GM18868 (cell line): ENCODE measurements around the gene RNF157.
A peak's percentile ranks its signal among the peaks of the same experiment; 100 is the strongest.
"Not testable (repeated sequence)": the region's sequence is repeated elsewhere in the genome, so short reads cannot be mapped to it uniquely, and the experiment has no call there.

Experiments
- ATAC-seq: cut with Tn5 transposase; IDR thresholded peaks from one replicate; pipeline ENCODE4 v1.9.1; 2021; ENCODE audit warnings: mild to moderate bottlenecking, moderate library complexity; ENCODE audit not compliant: unreplicated experiment

RNF157 gene

DNA sequence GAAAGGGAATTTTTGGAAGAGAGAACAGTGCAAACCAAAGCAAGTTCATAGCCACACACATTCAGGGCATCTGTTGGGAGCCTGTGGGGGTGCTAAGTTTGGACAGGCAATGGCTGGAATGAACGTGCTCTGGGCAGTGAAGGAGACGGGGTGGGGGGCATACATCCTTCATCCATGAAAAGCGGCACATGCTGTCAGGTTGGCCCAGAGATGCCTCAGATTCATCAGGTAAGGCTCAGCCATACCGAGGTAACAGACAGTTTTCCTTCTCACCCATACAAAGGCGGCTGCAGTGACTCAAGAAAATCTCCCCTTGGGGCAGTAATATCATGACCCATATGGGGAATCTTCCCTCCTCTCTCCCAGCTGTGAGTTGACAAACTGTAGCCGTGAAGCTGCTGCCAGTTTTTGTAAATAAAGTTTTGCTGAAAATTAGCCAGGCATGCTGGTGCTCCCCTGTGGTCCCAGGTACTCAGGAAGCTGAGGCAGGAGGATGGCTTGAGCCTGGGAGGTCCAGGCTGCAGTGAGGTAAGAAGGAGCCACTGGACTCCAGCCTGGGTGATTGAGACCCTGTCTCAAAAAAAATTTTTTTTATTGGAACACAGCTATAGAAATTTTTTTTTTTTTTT, 15.6 kb upstream of the RNF157 start:
- no peak for ATAC-seq

DNA sequence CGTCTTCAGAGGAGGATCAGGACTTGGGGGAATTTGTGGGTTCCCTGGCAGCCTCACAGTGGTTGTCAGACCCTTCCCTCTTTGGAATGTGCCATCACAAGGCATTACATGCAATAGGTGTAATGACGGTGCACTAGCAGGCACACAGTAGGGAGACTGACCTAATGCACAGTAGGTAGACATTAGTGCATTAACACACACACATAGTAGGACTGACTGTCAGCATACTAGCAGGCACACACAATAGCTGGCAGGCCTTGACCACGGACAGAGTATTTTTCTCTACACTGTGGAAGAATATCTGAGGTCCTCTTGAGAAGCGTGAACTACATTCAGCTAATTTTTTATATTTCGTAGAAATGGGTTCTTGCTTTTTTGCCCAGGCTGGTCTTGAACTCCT, 14.0 kb upstream of the RNF157 start:
- ATAC-seq = no peak

DNA sequence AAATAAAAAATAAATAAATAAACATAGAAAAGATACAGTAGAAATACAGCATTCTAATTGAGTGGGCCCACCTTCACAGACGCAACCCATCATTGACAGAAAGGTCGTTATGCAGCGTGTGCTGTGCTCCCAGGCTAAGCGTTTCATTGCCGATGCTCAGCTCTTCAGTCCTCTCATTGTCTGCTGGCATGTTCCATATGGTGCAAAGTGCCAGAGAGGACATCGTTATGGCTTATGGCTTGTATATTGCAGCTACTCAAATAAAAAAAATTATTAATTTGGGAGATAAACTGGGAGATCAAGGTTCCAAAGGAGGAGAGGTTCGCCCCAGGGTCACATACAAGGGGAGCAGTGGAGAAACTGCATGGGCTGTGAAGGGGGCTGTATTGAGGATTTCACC, 13.5 kb upstream of the RNF157 start:
- ATAC-seq = no peak

DNA sequence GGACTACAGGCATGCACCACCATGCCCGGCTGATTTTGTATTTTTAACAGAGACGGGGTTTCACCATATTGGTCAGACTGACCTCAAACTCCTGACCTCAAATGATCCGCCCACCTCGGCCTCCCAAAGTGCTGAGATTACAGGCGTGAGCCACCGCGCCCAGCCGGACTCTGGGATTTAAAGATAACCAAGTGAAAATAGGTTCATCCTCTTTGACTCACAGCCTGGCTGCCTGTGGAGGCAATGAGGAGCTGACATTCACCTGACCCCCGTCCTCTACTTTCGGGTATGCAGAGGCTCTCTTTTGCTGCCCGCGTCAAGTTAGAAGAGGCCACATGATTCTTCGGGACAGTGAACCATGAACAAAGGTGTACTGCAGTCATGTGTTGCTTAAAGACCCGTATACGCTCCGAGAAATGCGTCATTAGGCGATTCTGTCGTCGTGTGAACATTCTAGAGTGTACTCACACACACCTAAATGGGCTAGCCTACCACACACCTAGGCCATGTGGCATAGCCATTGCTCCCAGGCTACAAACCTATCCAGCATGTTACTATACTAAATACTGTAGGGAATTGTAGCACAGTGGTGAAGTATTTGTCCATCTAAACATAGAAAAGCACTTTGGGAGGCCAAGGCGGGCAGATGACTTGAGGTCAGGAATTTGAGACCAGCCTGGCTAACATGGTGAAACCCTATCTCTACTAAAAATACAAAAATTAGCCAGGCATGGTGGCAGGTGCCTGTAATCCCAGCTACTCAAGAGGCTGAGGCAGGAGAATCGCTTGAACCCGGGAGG, 12.9 kb upstream of the RNF157 start:
- ATAC-seq = not testable (repeated sequence)

DNA sequence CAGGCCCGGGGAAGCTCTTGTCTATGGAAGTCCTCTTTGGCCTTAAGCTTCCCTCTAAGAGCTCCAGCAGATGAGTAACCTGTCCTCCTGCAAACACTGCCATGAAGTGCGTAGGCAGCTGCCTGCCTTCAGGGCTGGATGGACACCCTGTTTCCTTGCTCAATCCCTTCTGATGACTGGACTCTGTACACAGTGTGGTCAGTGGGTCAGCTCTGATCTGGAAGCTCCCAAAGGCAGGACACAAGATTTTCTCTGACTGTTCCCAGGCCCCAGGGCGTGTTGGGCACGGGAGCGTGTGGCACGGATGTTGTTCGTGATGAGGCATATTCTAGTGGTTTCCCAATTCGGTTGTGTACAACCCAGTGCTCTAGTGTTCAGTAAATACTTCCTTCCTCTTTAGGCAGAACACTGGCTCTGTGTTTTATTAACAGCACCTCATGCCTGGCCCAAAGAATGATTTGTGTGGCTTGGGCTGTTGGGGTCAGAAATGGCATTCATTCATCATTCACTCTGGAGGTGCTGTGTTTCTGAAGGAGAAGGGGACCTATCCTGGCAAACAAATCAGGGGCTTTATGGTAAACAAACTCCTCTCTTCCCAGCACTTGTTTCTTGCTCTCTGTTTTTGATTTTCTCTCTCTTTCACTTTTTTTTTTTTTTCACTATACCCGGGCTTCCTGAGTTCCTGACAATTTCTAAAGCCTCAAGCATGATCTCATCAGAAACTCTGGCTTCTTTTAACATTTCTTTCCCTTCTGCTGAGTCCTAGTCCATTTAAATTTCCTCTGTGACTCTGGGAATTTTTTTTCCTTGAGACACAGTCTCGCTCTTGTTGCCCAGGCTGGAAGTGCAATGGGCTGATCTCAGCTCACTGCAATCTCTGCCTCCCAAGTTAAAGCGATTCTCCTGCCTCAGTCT, 12.0 kb upstream of the RNF157 start:
- no peak for ATAC-seq

DNA sequence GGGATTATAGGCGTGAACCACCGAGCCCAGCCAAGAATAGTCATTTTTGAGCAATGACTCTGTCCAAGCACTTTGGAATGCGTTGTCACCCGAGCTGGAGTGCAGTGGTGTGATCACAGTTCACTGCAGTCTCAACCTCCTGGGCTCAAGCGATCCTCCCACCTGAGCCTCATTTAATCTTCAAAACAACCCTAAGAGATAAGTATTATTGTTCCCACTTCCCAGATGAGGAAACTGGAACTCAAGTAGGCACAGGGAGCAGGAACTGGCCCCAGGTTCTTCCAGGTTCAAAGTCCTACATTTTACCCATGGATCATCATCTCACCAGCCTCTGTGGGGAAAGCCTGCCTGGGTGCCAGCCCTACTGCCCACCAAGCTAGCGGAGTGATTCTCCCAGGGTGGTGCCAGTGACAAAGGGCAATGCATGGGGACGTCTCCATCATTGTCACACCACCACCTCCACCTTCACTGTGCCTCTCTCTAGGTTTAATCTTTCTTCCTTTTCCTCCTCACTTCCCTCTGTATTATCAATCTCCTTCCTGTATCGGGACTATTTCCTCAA, 11.3 kb upstream of the RNF157 start:
- no peak for ATAC-seq

DNA sequence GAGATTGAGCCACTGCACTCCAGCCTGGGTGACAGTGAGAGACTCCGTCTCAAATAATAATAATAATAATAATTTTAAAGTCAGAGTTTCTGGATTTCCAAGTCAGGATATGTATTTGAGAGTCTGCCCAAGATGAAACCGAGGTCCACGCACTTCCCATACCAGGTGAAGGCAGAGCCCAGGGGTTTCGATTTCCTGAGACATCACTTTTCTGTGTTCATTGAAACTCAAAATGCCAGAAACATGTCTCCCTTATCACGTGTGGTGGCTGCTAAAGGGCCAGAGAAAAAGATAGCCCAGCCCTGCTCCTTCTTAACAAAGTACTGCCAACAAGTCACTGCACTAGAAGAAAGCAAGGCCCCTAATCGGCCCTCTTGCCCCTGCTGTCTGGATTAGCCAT, 9.8 kb upstream of the RNF157 start:
- no peak for ATAC-seq

DNA sequence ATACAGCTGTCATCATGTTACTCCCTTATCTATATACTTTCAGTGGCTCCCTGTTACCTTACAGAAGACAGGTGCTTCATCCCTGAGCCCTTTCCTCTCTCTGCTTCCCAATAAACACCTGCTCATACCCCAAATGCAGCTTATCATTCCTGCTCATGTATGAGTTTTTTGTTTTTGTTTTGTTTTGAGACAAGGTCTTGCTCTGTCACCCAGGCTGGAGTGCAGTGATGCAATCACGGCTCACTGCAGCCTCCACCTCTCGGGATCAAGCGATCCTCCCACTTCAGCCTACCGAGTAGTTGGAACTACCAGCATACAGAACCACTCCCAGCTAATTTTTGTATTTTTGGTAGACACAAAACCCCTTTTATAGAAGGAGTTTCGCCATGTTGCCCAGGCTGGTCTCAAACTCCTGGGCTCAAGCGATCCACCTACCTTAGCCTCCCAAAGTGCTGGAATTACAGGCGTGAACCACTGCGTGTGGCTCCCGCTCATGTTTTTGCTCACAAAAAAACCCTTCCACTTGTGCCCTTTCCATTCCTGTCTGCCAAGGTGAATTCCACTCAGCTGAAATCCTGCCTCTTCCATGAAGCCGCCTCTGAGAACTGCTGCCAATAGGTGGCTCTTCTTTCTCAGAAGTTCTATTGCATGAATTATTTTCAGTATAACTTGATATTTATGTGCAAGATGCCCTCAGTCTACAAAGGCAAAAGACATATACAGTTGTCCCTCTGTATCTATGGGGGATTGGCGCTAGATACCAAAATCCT, 7.9 kb upstream of the RNF157 start:
- ATAC-seq = no peak

DNA sequence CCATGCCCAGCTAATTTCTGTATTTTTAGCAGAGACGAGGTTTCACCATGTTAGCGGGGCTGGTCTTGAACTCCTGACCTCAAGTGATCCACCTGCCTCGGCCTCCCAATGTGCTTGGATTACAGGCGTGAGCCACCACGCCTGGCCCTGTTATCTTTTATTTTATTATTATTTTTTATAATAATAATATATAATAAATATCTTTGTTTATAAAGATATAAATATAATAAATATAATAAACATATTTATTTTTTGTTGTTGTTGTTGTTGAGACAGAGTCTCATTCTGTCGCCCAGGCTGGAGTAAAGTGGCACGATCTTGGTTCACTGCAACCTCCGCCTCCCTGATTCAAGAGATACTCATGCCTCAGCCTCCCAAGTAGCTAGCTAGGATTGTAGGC, 7.0 kb upstream of the RNF157 start:
- no peak for ATAC-seq

DNA sequence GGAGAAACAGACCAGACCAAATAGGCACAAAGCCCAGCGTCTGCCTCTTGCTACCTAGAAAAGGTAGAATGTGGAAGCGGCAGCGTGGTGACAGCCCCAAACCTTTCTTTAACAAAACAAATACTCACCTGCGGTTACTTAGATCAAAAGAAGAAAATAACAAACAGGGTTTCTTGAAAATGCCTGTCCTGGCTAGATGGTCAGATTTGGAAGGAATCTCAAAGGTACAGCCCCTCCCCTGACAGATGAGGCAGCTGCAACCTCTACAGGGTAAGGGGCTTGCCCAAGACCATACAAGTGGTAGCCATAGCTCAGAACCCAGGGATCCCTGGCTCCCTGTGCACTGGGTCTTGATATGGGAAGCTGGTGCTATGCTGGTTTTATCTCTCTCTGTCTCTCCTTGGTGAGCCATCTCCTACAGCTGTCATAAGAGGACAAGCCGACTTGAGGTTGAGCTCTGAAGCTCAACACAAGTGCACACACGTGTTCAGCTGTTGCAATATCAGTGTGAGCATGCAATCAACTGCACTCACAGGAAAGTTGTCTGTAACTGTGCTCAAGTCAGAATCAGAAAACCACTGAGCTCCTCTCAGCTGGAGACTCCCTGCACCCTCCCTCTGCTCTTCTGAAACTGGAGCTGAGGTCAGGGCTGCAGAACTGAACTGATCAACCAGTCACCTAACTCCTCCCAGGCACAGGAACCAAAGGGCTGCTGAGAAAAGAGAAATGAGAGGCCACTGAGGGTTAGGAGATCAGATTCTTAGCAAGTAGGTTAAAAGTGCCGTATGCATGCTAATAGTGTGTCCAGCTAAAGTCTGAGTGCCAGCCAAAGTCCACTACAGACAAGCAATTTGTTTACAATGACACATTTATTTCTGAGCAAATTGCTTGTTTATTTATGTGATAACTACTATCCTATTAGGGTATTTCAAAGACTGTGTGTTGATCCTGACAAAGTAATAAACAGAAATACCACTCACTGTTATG, 6.1 kb upstream of the RNF157 start:
- peak; percentile 90 for ATAC-seq

DNA sequence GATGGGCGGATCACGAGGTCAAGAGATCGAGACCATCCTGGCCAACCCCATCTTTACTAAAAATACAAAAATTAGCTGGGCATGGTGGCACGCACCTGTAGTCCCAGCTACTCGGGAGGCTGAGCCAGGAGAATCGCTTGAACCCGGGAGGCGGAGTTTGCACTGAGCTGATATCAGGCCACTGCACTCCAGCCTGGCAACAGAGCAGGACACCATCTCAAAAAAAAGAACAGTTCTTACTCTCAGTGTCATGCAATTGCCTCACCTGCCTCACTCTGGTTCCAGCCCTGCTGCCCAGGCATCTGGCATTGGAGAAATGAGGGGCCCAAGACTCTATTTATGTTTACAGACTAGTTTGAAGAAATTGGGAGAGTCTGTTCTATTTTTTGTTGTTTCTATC, 4.4 kb upstream of the RNF157 start:
- not testable (repeated sequence) for ATAC-seq

DNA sequence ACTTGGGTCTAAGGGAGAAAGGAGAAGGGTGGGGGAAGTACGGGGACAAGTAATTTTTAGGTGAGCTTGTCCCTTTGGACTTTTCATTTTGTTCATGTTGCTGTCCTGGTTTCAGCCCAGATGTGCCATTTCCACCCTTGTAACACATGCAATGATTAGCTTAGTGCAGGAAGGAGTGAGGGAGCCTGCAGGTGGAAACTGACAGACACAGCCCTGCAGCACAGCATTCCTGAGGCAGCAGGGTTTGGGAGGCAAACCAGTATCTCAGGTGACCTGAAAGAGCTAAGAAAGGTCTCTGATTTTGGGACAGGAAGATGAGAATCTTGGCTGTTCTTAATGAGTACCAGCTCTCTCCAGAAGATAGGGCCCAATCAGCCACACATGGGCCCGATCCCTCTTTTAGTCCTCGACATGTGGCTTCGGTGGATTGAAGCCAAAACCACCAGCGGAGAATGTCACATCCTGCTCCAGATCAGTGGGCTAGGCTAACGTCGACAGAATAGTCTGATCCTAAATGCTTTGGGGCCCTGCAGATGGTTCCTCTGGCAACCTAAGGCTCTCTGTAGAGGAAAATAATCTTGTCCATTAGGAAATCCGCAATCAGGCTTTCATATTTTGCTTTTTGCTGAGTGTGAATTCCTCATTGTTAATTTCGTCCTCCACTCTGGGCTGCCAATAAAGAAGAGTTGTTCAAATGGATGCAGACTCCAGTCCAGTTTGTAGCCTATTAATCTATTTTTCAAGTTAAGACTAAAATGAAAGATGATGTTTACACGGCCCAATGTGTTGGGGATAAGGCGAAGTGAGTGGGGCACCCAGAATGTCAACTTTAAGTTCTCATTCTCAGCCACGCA, 3.8 kb upstream of the RNF157 start:
- no peak for ATAC-seq

DNA sequence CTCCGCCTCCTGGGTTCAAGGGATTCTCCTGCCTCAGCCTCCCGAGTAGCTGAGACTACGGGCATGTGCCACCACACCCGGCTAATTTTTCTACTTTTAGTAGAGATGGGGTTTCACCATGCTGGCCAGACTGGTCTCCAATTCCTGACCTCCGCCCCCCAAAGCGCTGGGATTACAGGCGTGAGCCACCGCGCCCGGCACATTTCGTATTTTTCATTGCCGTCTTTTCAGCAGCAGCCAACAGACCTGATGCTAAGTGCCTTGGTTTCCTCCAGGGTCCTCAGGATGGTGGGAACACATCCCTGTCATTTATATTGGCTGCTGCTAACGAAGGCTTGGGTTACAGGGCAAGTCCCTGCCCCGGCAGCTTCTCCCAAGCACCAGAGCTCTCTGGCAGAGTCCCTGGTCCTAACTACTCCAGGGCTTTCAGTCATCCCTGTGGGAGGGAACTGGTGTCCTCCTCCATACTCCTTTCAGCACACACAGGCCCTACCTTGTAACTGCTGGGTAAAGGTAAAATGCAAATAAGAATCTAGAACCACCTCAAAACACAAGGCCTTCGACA, 1.5 kb upstream of the RNF157 start:
- no peak for ATAC-seq

DNA sequence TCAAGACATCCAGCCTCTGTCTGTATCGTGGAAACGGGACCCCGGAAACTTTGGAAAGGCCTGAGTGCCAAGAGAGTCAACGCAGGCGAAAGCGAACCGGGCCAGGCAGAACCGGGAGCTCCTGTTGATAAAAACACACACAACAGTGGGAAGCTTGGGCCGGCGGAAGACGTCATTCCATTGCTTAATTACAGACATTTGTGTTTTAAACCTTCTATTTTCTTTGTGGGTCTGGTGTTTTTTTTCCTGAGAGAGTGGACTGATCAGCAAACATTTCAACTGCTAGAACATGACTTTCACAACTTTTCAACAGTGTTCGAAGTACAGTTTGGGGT, 878 bp upstream of the RNF157 start:
- ATAC-seq = no peak

DNA sequence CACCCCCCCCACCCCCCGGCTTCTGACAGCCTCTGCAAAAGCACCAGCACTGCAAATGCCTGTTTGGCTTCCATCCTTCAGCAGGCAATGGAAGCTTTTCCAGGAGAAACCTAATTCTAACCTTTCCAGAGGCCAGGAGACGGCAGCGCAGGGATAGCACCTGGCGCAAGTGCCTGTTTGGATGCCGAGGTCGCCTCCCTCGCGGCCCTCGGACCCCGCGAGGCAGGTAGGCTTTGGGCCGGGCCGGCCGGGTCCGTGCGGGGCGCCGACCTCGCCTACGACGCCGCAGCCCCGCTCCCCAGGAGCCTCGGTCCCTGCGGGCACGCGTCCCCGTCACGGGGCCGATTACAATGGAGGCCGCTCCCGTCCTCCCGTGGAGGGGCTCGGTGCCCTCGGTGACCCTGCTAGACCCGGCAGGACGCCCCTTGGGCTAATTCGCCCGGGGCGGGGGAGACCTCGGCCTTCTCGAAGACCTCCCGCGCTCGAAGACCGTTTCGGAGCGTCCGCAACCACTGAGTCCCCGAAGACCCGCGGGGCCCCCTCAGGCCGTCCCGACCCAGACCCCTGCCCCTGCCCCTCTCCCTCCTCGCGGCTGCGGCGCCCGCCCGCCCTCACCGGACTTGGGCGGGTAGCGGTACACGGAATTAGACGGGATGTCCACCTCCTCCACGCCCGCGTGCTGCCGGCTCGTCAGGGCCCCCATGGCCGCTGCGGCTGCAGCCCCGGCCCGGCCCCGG, 587 bp downstream of the RNF157 start:
- no peak for ATAC-seq

DNA sequence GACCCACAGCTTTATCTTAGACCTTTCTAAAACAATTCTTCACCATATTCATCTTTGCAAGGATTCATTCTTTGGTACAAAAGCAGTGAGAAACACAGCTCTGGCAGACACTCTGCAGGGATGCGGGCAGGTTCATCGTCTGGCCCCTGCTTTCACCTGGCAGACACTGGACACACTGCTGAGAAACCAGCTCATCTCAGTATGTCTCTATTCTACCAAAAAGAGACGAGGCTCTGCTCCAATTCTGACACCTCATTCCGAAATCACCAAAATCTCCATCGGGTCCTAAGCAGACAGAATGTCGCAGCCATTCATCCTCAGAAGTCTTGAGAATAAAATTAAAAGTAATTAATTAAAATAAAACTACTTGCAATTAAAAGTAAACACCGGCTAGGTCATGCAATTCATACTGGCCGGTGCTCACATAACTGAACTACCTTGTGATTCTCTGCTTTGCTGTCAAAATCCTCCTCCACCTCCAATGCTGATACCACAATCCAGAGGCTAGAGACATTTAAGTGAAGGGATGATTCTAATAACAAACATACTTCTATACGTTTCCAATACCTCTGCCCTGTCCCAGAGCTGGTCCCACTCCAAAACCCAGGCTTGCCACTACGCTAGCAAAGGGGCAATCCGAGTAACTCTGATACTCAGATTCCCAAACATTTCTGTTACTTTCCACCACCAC, 1.3 kb downstream of the RNF157 start:
- no peak for ATAC-seq

DNA sequence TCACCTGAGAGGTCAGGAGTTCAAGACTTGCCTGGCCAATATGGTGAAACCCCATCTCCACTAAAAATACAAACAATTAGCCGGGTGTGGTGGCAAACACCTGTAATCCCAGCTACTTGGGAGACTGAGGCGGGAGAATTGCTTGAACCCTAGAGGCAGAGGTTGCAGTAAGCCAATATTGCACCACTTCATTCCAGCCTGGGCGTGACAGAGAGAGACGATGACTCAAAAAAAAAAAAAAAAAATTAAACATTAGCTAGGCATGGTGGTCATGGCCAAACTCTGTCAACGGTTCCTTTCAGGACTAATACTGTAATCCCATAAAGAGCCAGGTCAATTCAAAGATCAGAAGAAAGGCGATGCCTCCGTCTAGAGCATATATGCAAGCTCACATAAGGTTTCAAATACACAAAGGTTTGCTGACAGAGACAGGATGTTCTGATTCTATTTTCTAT, 2.4 kb downstream of the RNF157 start:
- ATAC-seq = no peak
